ENCODE results near the gene CCND3. TPM values are rescaled to one million over a fixed set of nuclear protein-coding genes. Genes with fewer than 3 reads are reported as not detected.

Gene CCND3
- total RNA-seq, 2 experiments from 2014 or later = 244 to 319 TPM

- peak; percentile 45 for DNase-seq (ENCODE audit: low spot score)
- no TSS peak for BruUV-seq (replicated peaks)
- POLR2A ChIA-PET = interaction anchor here (0.6 to 3.2 kb wide), 15 partner anchors 11 to 631 kb away, joined by 4 to 19 read pairs (median 5); partner anchors contain the start of genes TAF8 and USP49
- intact Hi-C loops (cut with micrococcal nuclease; ENCODE audit: unreplicated experiment) = loop anchor here (1.0 to 5.0 kb wide), 3 partner anchors 37 to 153 kb away; partner anchors contain the start of gene TOMM6
- TF ChIP-seq EZH2phosphoT487 (IDR thresholded peaks at IDR 0.05; ENCODE audit: borderline replicate concordance, low read depth, low read length) = no peak
- no peak for TF ChIP-seq CTCF (conservative IDR thresholded peaks at IDR 0.05; ENCODE audit: low read length)
- peak overlapping the region; percentile 93 for H3K4me2 ChIP-seq (ENCODE audit: low read length)
- peaks cover 79% of the 10 kb centered on the region for H3K79me2 ChIP-seq (ENCODE audit: insufficient read depth, low read depth, low read length)
- peak overlapping the region; percentile 93 for H3K4me3 ChIP-seq (ENCODE audit: low read depth, low read length, poor library complexity, severe bottlenecking)
- H2AFZ ChIP-seq (ENCODE audit: low read length) = no peak overlapping the region
- peaks cover 33% of the 10 kb centered on the region for H4K20me1 ChIP-seq (ENCODE audit: insufficient read depth, low read length)
- peak overlapping the region; percentile 82 for H3K27ac ChIP-seq (ENCODE audit: low read depth, low read length, poor library complexity, severe bottlenecking)
- CTCF ChIA-PET (ENCODE audit: unreplicated experiment) = interaction anchor here (1.1 to 2.5 kb wide), 4 partner anchors 19 to 108 kb away, joined by 3 to 9 read pairs (median 4); partner anchors contain the start of genes BYSL and MED20
- H3K9me2 ChIP-seq (ENCODE audit: insufficient read depth, low read length) = no peaks in the 10 kb centered on the region
- H3K36me3 ChIP-seq (ENCODE audit: insufficient read depth, low read length) = peaks cover 64% of the 10 kb centered on the region
- H3K9me3 ChIP-seq (ENCODE audit: low read length) = no peaks in the 10 kb centered on the region
- H3K4me1 ChIP-seq (ENCODE audit: insufficient read depth, low read length, poor library complexity, severe bottlenecking) = peaks cover 76% of the 10 kb centered on the region
These were observed 1.5 kb downstream of the CCND3 start for GRCh38 chr6:41939848-41940758.

GRCh38 chr6:41939176-41939847 lies 2.3 kb downstream of the CCND3 start:
- ChIA-PET POLR2A (interaction anchor here (0.7 to 3.2 kb wide), 14 partner anchors 10 to 111 kb away, joined by 4 to 19 read pairs (median 6); partner anchors contain the start of genes MED20, TAF8 and USP49), CTCF (ENCODE audit: unreplicated experiment) (interaction anchor here (0.9 to 2.5 kb wide), 8 partner anchors 15 to 153 kb away, joined by 3 to 9 read pairs (median 4); partner anchors contain the start of genes BYSL and MED20)
- Histone ChIP-seq H2AFZ (ENCODE audit: low read length) (no peak overlapping the region), H3K4me1 (ENCODE audit: insufficient read depth, low read length, poor library complexity, severe bottlenecking) (peaks cover 78% of the 10 kb centered on the region), H3K4me3 (ENCODE audit: low read depth, low read length, poor library complexity, severe bottlenecking) (peak overlapping the region; percentile 93), H3K27ac (ENCODE audit: low read depth, low read length, poor library complexity, severe bottlenecking) (peak overlapping the region; percentile 82), H3K4me2 (ENCODE audit: low read length) (peak overlapping the region; percentile 93), H3K9me2 (ENCODE audit: insufficient read depth, low read length) (no peaks in the 10 kb centered on the region), H3K79me2 (ENCODE audit: insufficient read depth, low read depth, low read length) (peaks cover 87% of the 10 kb centered on the region), H3K9me3 (ENCODE audit: low read length) (no peaks in the 10 kb centered on the region), H4K20me1 (ENCODE audit: insufficient read depth, low read length) (peaks cover 35% of the 10 kb centered on the region), H3K36me3 (ENCODE audit: insufficient read depth, low read length) (peaks cover 71% of the 10 kb centered on the region)
- DNase-seq (ENCODE audit: low spot score) = peak; percentile 31
- no TSS peak for BruUV-seq (replicated peaks)
- intact Hi-C loops (cut with micrococcal nuclease; ENCODE audit: unreplicated experiment) = no loop called here
- TF ChIP-seq CTCF (conservative IDR thresholded peaks at IDR 0.05; ENCODE audit: low read length) (no peak), EZH2phosphoT487 (IDR thresholded peaks at IDR 0.05; ENCODE audit: borderline replicate concordance, low read depth, low read length) (no peak)

Measured in OCI-LY7 (cell line).